K562 (cell line): Measurements from ENCODE around the gene PRKACB. TPM values are rescaled to one million over a fixed set of nuclear protein-coding genes. Genes with fewer than 3 reads are reported as not detected.
A peak's percentile ranks its signal among the peaks of the same experiment; 100 is the strongest.

Experiments used
- CHD2 ChIP-seq: IDR thresholded peaks from 2 replicates; pipeline ENCODE4 v1.6.1; 2011; ENCODE audit warnings: low read depth, low read length
- HNRNPH1 ChIP-seq: fragments of 200-400 bp; formaldehyde crosslinking; optimal IDR thresholded peaks from 2 replicates; pipeline ENCODE3; 2017; ENCODE audit warnings: low read depth, mild to moderate bottlenecking, low read length, moderate library complexity
- HSF4 ChIP-seq: fragments of 250-450 bp; sonication (Bioruptor Pico); IDR thresholded peaks from 2 replicates; pipeline ENCODE4 v2.1.2; 2022; ENCODE audit warnings: mild to moderate bottlenecking, moderate library complexity, borderline replicate concordance
- MEF2D ChIP-seq: conservative IDR thresholded peaks from 2 replicates; pipeline ENCODE4 v1.6.1; 2016; ENCODE audit warnings: low read depth, missing genetic modification characterization, missing compliant biosample characterization
- PHF8 ChIP-seq: fragments of 200-600 bp; sonication (generic); IDR thresholded peaks from 2 replicates; pipeline ENCODE4 v1.6.1; 2012; ENCODE audit warnings: mixed run types, mild to moderate bottlenecking, inconsistent platforms, low read length, moderate library complexity, borderline replicate concordance
- POLR2B ChIP-seq: fragments of 450-650 bp; IDR thresholded peaks from 2 replicates; pipeline ENCODE4 v1.6.1; 2018; ENCODE audit warnings: low read depth; ENCODE audit not compliant: partially characterized antibody
- RNF2 ChIP-seq: sonication (generic); IDR thresholded peaks from 2 replicates; pipeline ENCODE4 v1.6.1; 2016
- SIX5 ChIP-seq, 2 experiments: IDR thresholded peaks; 2 replicates each; pipeline ENCODE4 v1.6.1; 2011; ENCODE audit warnings: low read length in 2 of 2, borderline replicate concordance in 1 of 2, low read depth in 1 of 2, mild to moderate bottlenecking in 1 of 2, moderate library complexity in 1 of 2; ENCODE audit not compliant: insufficient read depth in 1 of 2
- SRSF3 ChIP-seq: fragments of 200-400 bp; formaldehyde crosslinking; IDR thresholded peaks from 2 replicates; pipeline ENCODE4 v1.6.1; 2016; ENCODE audit warnings: mild to moderate bottlenecking, low read length, moderate library complexity; ENCODE audit not compliant: insufficient read depth
- THRAP3 ChIP-seq: fragments of 450-650 bp; IDR thresholded peaks from 2 replicates; pipeline ENCODE4 v1.6.1; 2016; ENCODE audit warnings: mild to moderate bottlenecking, inconsistent platforms, borderline replicate concordance
- ZBTB1 ChIP-seq: sonication (generic); formaldehyde crosslinking; IDR thresholded peaks from 2 replicates; pipeline ENCODE4 v1.8.1; 2023; ENCODE audit warnings: missing genetic modification reagents, low read depth, mild to moderate bottlenecking, borderline replicate concordance
- ZC3H4 ChIP-seq: sonication (generic); formaldehyde crosslinking; IDR thresholded peaks from 2 replicates; pipeline ENCODE4 v1.9.0; 2021; ENCODE audit warnings: missing genetic modification reagents, borderline replicate concordance
- ZNF12 ChIP-seq: sonication (generic); formaldehyde crosslinking; IDR thresholded peaks from 2 replicates; pipeline ENCODE4 v1.4.0; 2020; ENCODE audit warnings: mild to moderate bottlenecking, missing genetic modification reagents
- ZNF311 ChIP-seq: fragments of 250-450 bp; sonication (Bioruptor Pico); IDR thresholded peaks from 2 replicates; pipeline ENCODE4 v1.4.0; 2020; ENCODE audit warnings: mild to moderate bottlenecking, moderate library complexity
- ZNF551 ChIP-seq: fragments of 250-450 bp; sonication (Bioruptor Pico); IDR thresholded peaks from 2 replicates; pipeline ENCODE4 v1.5.0; 2021; ENCODE audit warnings: mild to moderate bottlenecking, moderate library complexity
- ZNF584 ChIP-seq: fragments of 200-800 bp; sonication (Bioruptor generic); IDR thresholded peaks from 2 replicates; pipeline ENCODE4 v1.6.1; 2016; ENCODE audit warnings: low read depth, mild to moderate bottlenecking, missing genetic modification characterization, missing compliant biosample characterization
- ZNF766 ChIP-seq: fragments of 200-800 bp; sonication (Bioruptor generic); conservative IDR thresholded peaks from 2 replicates; pipeline ENCODE4 v1.6.1; 2016; ENCODE audit warnings: missing genetic modification characterization, missing compliant biosample characterization
- polyA plus RNA-seq, 8 experiments: library from polyadenylated mRNA; depleted of rRNA in 4 of 8; stranded (reverse) in 5 of 8; unstranded in 3 of 8; fragments of >200 nt; fragmentation: Nextera tagmentation in 2 of 8; fragmentation: Illumina TruSeq in 1 of 8; extraction: Ambion mirVana in 2 of 8; extraction: Trizol in 1 of 8; gene quantifications; 2 replicates each; pipeline versions ENCODE4 v1.2.1 to v1.2.3, GENCODE V29; 2011 to 2014; ENCODE audit warnings: inconsistent platforms in 1 of 8, missing spikeins in 1 of 8
- total RNA-seq, 7 experiments: library from RNA; depleted of rRNA in 6 of 7; stranded (reverse); fragments of >200 nt in 6 of 7; fragmentation: Illumina TruSeq in 2 of 7; extraction: Trizol in 2 of 7; gene quantifications; 2 replicates each; pipeline versions ENCODE4 v1.2.1 to v1.2.3, GENCODE V29; 2011 to 2021; ENCODE audit warnings: low replicate concordance in 1 of 7
- TF ChIP-seq, protein P1 (sequence below): fragments of 450-650 bp; IDR thresholded peaks from 2 replicates; pipeline ENCODE4 v1.6.1; 2016; ENCODE audit warnings: low read depth
- TF ChIP-seq, protein P2 (sequence below): IDR thresholded peaks from 2 replicates; pipeline ENCODE4 v1.6.1; 2012; ENCODE audit warnings: low read depth, low read length, improper control_type of control experiment, borderline replicate concordance

PRKACB gene
- total and polyA plus RNA-seq, 9 of the 15 experiments (the other 6 are each of a cell fraction or from before 2014, with no cell fraction given) = 1.1 to 5.2 (median 2.8) TPM

DNA sequence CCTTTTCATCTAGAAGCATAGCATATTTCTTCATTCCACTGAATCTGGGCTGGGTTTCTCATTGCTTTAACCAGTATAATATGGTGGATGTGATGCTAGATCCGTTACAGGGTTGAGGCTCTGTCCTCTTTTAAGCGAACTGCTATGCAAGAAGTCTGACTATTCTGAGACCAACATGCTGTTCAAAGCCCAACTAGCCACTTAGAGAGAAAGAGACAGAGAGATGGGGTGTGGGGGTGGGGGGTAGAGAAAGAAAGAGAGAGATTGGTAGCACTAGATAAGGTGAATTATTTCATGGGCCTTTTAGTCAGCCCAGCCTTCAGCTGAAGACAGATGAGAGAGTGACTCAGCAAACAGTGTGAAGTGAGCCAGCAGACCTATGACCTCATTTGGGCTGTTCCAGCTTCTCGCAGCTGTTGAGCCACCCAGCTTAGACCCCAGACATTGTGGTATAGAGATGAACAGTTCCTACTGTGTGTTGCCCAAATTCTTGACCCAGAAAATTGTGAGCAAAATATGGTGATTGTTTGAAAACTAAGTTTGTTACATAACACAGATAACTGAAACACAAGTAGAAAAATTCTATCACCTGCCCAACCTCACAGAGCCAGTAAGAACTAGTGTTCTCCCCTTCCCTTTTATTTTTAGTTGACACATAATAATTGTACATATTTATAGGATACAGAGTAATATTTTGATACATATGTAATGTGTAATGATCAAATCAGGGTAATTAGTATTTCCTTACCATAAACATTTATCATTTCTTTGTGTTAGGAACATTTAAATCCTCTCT, 40.7 kb upstream of the PRKACB start (continued):
- TF ChIP-seq, protein P1, sequence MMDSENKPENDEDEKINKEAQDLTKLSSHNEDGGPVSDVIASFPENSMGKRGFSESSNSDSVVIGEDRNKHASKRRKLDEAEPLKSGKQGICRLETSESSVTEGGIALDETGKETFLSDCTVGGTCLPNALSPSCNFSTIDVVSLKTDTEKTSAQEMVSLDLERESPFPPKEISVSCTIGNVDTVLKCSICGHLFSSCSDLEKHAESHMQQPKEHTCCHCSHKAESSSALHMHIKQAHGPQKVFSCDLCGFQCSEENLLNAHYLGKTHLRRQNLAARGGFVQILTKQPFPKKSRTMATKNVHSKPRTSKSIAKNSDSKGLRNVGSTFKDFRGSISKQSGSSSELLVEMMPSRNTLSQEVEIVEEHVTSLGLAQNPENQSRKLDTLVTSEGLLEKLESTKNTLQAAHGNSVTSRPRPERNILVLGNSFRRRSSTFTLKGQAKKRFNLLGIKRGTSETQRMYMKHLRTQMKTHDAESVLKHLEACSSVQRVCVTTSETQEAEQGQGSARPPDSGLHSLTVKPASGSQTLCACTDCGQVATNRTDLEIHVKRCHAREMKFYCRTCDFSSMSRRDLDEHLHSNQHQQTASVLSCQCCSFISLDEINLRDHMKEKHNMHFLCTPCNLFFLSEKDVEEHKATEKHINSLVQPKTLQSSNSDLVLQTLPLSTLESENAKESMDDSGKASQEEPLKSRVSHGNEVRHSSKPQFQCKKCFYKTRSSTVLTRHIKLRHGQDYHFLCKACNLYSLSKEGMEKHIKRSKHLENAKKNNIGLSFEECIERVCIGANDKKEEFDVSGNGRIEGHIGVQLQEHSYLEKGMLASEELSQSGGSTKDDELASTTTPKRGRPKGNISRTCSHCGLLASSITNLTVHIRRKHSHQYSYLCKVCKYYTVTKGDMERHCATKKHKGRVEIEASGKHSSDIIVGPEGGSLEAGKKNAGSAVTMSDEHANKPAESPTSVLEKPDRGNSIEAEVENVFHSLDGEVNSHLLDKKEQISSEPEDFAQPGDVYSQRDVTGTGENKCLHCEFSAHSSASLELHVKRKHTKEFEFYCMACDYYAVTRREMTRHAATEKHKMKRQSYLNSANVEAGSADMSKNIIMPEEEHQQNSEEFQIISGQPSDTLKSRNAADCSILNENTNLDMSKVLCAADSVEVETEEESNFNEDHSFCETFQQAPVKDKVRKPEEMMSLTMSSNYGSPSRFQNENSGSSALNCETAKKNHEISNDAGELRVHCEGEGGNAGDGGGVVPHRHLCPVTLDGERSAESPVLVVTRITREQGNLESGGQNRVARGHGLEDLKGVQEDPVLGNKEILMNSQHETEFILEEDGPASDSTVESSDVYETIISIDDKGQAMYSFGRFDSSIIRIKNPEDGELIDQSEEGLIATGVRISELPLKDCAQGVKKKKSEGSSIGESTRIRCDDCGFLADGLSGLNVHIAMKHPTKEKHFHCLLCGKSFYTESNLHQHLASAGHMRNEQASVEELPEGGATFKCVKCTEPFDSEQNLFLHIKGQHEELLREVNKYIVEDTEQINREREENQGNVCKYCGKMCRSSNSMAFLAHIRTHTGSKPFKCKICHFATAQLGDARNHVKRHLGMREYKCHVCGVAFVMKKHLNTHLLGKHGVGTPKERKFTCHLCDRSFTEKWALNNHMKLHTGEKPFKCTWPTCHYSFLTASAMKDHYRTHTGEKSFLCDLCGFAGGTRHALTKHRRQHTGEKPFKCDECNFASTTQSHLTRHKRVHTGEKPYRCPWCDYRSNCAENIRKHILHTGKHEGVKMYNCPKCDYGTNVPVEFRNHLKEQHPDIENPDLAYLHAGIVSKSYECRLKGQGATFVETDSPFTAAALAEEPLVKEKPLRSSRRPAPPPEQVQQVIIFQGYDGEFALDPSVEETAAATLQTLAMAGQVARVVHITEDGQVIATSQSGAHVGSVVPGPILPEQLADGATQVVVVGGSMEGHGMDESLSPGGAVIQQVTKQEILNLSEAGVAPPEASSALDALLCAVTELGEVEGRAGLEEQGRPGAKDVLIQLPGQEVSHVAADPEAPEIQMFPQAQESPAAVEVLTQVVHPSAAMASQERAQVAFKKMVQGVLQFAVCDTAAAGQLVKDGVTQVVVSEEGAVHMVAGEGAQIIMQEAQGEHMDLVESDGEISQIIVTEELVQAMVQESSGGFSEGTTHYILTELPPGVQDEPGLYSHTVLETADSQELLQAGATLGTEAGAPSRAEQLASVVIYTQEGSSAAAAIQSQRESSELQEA = no peak
- TF ChIP-seq ZNF12 (CRISPR knock-in tag) (no peak), CHD2 (no peak), ZBTB1 (no peak), ZNF551 (CRISPR knock-in tag) (no peak), HSF4 (CRISPR knock-in tag) (no peak), RNF2 (no peak; the same call in 1 of the 2 replicates), HNRNPH1 (no peak), SRSF3 (no peak), POLR2B (no peak), ZNF584 (CRISPR knock-in tag) (no peak), THRAP3 (no peak), ZNF766 (CRISPR knock-in tag) (peak; percentile 60), MEF2D (tag) (peak; percentile 87), PHF8 (no peak), SIX5 (IDR thresholded peaks at IDR 0.05; ENCODE audit: borderline replicate concordance in 1 of 2, insufficient read depth in 1 of 2, low read depth in 1 of 2, low read length in 2 of 2) (no peak), ZC3H4 (CRISPR knock-in tag) (no peak), ZNF311 (CRISPR knock-in tag) (no peak)
- TF ChIP-seq, protein P2, sequence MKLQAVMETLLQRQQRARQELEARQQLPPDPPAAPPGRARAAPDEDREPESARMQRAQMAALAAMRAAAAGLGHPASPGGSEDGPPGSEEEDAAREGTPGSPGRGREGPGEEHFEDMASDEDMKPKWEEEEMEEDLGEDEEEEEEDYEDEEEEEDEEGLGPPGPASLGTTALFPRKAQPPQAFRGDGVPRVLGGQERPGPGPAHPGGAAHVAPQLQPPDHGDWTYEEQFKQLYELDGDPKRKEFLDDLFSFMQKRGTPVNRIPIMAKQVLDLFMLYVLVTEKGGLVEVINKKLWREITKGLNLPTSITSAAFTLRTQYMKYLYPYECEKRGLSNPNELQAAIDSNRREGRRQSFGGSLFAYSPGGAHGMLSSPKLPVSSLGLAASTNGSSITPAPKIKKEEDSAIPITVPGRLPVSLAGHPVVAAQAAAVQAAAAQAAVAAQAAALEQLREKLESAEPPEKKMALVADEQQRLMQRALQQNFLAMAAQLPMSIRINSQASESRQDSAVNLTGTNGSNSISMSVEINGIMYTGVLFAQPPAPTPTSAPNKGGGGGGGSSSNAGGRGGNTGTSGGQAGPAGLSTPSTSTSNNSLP = peak; percentile 94; the same call in 1 of the 2 replicates
